GM18873 (cell line): ENCODE measurements around the gene APBB3.
A peak's percentile ranks its signal among the peaks of the same experiment; 100 is the strongest.

Source experiments
- ATAC-seq: cut with Tn5 transposase; IDR thresholded peaks from one replicate; pipeline ENCODE4 v1.9.1; 2021; ENCODE audit warnings: mild to moderate bottlenecking, moderate library complexity, moderate number of reproducible peaks; ENCODE audit not compliant: unreplicated experiment, low FRiP score

Gene APBB3

DNA sequence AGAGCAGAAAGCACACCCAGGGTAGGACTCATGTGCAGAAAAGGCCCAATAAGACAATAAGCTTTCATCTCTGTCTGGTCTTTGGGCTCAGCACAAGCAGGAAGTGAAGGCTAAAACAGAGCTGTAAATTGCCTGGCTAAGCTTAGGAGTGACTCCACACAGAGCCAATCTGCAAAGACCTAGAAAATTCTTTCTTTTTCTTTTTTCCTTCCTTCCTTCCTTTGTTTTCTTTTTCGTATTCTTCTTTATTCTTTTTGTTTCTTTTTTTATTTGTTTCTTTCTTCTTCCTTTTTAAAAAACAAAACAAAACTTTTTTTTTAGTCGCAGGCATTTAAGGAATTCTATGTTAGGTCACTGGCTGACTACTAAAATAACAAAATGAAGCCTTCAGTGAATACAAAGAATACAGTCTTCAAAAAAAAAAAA, 12.4 kb upstream of the APBB3 start:
- ATAC-seq: no peak

DNA sequence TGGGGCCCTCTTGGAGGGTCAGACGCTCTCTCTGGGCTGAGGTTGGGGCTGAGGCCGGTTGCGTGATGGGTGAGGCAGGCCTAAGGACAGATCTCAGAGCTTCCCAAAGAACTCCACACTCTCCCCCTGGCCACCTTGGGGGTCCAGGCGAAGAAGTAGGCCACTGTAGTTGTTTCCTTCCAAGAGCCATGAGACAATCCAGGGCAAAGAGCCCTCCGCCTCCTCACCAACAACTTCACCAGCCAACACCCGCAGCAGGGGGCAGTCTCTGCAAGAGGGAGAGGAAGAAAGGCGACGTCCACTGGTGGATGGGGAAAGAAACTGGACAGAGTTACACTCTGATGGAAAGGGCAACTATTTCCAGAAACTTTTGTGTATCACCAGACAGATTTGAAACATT, 10.9 kb upstream of the APBB3 start:
- ATAC-seq: no peak

DNA sequence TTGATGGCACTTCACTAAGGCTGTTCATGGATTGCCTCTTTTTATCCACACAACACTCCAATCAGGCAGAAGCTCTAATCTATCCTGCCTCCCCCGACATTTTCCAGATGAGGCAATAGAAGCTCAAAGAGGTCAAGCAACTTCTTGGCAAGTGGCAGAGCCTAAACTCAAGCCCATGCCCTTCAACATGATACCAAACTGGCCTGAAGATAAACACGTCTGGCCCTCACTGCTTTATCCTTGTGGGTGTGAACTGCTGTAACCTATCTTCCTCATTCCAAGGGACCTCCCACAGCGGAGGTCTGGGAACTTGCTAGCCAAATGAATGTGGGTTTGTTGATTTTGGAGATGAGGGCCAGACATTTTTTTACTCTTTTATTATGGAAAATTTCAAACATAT, 9.8 kb upstream of the APBB3 start:
- no peak for ATAC-seq

DNA sequence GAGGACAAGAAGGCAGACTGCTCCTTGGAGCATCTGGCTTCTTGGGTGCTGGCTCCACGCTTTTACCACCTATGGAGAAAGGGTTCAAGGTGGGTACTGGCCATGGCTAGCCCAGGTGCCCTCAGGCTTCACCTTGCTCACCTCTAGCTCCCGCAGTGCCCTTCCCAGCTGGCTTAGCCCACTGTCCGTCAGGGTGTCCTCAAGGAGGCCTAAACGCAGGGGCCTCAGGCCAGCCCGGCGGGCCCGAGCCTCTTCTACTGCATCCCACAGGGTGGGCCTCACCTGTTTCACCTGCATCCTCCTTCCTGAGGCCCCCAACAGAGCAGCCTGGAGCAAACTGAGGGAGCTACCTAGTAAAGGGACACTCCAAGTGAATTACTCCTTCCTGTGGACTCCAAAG, 9.3 kb upstream of the APBB3 start:
- no peak for ATAC-seq

DNA sequence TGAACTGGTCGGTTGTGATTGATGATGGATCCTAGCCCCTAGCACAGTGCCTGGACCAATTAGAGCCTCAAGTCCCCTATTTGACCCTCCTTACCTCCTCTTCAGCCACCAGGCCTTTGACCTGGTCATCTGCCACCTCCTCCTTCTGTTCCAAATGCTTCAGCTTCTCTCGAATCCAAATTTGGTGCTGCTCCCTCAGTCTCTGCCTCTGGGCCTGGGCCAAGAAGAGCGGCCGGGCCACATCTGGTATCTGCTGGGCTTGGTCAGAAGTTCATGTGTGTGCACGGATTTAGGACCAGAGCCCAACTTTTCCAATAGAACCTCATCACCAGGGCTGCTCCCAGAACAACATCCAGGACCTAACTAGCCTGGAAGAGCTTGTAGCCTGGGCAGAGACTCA, 6.7 kb upstream of the APBB3 start:
- ATAC-seq: no peak

DNA sequence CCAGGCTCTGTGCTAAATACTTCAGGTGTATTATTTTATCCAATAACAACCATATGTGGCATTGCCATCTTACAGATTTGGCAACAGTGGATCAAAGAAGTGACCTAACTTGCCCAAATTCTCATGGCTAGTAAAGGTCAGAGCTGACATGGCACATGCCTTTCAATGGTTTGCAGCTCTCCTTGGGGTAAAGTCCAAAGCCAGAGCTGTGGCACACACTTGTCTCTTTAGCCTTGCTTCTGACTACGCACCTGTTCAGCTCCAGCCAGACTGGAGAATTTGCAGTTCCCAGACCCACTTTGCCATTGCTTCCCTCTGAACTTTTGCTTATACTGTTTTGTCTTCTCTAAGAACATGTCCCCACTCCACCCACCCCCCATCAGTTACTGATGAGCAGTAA, 6.1 kb upstream of the APBB3 start:
- no peak for ATAC-seq

DNA sequence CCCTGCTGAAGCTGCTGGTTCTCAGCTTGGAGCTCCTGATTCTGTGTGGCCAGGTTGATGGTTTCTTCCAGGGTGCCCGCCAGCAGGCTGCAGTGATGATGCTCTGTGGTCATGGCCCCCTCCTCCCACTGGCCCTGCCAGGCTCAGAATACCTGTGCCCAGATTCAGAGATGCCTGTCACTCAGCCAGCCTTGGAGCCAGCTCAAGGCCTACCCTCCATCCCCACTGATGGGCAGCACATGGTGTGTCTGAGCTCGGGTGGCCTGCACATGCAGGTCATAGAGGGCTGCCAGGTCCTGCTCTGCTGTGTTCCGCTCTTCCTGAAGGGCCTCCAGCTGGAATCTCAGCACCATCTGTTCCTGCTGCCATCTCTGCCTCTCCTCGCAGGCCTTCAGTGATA, 5.7 kb upstream of the APBB3 start:
- no peak for ATAC-seq

DNA sequence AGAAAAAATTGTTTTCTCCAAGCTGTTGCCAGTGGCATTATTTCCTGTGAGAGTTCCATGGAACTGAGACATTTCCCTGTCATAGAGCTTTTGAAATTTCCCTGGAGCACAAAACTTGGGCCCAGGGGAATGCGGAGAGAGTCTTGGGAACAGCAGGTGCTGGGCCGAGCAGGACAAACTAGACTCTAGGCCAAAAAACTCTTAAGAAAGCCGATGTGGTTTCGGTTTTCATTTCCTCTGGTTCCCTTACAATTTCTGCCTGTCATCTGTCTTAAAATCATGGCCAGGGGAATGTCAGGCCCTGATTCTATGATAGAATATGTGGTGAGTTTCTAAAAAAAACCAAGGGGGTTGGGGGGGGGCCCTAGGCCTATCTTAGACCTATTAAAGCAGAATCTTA, 4.8 kb upstream of the APBB3 start:
- ATAC-seq: no peak

DNA sequence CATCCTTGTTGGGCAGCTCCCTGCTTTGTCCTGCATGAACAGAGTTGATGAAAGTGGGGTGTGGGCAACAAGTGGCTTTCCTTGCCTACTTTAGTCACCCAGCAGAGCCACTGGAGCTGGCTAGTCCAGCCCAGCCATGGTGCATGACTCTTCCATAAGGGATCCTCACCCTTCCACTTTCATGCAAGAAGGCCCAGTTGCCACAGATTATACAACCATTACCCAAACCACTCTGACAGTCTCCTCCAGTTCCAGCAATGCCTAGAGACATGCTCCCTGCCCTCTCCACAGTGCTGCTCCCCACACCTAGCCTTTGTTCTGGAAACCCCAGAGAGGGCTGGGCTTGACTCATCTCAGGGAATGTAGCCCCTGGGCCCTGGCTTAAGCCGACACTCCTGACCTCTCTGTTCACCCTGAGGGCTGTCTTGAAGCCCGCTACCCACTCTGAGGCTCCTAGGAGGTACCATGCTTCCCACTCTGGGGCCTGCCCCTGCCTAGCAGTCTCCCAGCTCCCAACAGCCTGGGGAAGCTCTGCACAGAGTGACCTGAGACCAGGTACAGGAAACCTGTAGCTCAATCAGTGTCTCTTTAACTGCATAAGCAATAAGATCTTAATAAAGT, 4.2 kb upstream of the APBB3 start:
- ATAC-seq: no peak

DNA sequence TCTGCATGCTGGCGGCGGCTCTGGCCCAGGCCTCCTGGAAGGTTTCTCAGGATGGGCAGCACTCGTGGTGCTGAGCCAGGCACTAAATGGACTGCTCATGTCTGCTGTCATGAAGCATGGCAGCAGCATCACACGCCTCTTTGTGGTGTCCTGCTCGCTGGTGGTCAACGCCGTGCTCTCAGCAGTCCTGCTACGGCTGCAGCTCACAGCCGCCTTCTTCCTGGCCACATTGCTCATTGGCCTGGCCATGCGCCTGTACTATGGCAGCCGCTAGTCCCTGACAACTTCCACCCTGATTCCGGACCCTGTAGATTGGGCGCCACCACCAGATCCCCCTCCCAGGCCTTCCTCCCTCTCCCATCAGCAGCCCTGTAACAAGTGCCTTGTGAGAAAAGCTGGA, 3.5 kb upstream of the APBB3 start:
- no peak for ATAC-seq

DNA sequence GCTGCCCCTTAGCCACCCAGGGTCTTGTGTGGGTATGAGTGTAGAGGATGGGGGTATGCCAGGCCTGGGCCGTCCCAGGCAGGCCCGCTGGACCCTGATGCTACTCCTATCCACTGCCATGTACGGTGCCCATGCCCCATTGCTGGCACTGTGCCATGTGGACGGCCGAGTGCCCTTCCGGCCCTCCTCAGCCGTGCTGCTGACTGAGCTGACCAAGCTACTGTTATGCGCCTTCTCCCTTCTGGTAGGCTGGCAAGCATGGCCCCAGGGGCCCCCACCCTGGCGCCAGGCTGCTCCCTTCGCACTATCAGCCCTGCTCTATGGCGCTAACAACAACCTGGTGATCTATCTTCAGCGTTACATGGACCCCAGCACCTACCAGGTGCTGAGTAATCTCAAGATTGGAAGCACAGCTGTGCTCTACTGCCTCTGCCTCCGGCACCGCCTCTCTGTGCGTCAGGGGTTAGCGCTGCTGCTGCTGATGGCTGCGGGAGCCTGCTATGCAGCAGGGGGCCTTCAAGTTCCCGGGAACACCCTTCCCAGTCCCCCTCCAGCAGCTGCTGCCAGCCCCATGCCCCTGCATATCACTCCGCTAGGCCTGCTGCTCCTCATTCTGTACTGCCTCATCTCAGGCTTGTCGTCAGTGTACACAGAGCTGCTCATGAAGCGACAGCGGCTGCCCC, 2.9 kb upstream of the APBB3 start:
- no peak for ATAC-seq

DNA sequence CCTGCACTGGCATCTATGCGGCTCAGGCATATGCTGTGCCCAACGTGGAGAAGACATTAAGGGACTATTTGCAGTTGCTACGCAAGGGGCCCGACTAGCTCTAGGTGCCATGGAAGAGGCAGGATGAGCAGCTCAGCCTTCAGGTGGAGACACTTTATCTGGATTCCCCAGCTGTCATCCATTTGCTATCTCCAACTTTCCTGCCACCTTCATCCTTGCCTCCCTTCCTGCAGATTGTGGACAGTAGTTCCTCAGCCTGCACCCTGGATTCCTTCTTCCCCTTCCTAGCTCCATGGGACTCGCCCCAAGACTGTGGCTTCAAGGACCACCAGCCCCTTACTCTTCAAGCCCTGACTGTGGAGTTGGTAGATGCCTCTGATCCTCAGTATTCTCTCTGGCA, 2.3 kb upstream of the APBB3 start:
- no peak for ATAC-seq

DNA sequence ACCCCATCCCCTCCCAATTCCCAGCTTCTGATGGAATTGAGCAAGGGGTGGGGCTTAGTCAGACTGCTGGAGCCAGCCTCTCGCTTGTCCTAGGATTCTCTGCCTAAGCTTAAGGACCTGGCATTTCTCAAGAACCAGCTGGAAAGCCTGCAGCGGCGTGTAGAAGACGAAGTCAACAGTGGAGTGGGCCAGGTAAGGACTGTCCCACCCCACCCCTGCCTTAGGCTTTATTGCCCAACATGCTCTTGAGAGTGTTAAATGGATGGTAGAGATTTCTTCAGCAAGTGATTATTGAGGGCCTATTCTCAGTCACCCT, 1.3 kb upstream of the APBB3 start:
- no peak for ATAC-seq

DNA sequence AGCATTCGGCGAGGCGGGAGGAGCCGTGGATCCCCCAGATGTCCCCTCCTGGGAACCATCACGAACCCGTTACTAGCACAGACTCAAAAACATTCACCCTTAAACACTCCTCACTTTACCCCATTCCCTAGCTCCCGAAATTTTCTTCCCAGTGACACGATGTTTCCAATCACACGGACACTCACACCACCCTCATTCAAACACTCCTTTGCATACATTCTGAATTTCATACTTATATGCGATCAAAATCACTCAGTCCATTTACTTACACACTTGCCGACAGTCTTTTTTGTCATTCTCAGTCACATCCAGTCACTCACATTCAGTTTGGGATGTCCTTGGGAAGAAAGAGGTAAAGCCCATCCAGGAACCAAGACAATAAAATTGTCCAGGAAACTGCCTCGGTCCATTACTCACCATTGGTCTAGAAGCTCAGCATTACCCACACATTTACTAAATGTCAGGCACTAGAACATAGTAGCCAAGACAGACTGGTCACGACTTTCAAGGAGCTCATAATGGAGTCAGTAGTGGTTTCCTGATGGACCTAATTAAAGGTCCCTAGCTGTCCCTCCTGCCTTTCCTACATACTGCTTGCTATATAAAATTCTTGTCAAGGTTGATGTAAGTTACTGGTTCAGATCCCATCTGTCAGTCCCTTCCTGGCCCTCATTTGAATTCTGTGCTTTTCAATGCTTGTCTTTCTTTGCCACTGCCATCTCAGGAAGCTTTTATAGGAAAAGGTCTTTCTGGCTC, 804 bp upstream of the APBB3 start:
- no peak for ATAC-seq

DNA sequence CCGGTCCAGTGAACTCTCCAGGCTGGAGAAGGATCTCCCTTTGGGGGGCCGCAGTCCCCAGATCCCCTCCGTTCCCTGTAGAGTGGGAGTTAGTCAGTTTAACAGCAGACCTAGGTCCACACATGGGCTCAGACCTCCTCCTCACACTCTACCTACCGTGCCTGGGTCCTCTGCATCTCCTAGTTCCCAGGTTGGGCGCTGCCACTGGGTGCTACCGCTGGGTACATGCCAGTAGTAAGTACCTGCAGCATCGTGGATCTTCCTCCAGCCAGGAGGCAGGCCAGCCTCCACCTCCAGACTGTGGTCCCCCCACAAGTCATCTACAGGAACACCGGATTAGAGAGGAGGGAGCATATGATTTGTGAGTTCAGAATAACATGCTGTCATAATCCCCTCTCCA, 802 bp downstream of the APBB3 start:
- no peak for ATAC-seq

DNA sequence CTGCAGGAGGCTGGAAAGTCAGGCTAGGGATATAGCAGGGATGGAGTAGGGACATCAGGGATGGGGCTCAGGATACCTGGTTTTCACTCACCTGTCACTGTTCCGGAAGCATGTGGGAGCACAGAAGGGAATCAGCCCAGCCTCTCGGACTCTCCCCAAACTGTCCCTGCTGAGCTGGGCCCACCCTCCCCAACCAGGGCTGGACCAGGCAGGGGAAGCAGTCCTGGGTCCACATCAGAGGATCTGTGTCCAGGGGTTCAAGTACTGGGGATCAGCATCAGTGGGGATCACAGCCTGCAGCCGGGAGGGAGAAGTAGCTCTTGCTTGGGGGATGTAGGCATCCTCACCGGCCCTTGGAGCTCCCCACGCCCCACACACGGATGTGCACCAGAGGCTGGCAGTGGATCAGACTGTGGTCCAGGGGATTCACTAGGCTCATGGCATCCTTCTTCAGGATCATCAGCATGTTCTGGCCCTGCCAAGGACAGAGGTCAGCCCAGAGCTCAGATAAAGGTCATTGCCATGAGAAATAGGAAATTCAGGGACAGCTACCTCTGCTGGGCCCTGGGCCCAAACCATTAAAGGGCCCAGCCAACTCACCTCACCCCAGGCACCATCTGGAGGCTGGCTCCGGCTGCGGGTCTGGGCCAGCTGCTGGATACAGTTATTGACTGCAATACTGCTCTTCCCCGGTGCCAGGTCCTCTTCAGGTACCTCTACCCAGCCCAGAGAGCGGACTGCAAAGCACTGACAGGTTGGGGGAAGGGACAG, 2.5 kb downstream of the APBB3 start:
- ATAC-seq: no peak

DNA sequence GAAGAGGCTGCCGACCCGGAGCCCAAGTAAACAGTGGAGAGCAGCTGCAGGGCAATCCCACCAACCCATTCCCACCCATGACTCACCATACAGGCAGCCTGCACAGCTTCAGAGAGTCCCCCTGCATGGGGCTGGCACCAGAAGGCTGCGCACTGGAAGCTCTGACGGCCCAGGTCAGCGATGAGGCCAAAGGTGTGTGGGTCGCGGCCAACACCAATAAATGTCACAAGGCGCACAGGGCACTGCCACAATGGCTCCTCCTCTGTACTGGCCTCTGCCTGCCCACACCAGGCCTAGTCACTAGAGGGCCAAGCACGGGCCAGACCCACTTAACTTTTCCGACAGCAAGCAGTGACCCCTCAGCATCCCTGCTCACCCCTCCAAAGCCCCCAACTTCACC, 4.2 kb downstream of the APBB3 start:
- no peak for ATAC-seq

DNA sequence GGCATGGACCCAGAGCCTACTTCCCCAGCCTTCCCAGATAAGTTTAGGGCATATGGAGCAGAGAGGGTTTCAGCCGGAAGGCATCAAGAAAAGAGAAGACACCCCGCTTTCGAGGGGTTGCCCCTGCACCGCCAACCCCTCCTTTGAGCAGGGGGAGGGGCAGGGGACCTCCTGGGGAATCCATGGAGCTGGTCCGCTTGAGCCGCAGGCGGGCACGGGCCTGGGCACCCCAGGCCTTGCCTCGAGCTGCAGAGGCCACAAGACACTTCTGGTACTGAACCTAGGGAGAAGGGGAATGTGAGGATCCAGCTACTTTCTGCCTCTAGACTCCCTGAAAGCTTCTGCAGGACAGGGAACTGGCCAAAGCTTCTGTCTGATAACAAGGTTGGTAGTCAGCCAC, 5.9 kb downstream of the APBB3 start:
- ATAC-seq: no peak

DNA sequence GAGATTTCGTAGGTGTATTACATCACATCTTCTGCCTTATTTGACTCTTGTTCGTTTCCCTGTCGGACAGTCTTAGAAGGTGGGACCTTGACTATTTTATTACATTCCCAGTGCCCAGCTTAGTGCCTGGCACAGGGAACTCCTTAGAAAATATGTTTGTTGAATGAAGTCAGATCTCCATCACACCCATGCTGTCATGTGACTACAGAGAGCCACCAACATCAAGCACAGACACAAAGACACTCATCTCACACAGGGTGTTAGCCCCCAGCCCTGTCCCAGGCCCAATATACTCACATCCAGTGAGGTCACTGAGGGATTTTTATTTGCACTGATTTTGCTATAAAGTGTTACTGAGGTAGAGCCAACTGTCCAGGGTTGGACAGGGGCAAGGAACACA, 6.4 kb downstream of the APBB3 start:
- ATAC-seq: no peak

DNA sequence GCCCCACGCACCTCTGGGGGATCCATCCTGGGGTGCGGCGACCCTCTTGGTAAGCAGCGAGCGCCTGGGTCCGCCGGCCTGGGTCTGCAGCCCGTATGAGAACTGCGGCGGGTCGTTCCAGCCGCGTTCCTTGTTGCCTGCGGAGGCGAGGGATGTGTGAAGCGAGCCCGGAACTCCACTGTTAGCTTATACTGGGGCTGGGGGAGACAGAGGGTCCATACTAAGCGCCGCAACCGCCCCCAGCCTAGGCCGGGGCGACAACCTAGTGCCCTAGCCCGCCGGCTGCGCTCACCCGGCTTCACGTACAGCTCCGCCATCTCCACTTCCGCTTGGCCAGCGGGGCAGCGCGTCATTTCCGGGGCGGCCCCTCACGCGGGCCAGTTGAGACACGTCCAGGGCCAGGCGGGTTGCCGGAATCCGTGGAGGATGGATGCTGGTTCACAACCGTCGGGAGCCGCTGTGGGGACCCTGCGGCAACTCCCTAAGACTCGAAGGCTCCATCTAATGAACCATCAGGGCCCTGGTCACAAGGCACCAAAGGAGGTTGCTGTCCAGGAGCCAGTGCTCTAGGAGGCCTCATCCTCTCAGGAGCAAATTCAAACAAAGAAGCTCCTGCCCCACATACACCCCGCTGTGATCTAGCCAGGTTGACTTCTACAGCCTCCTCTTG, 7.1 kb downstream of the APBB3 start, which contains the start of gene SRA1:
Gene SRA1, minus strand, starts transcription at position 338 of the 670 bp plus-strand sequence. Its CDS starts 21 bp downstream, at position 317.
- ATAC-seq: peak; percentile 92

DNA sequence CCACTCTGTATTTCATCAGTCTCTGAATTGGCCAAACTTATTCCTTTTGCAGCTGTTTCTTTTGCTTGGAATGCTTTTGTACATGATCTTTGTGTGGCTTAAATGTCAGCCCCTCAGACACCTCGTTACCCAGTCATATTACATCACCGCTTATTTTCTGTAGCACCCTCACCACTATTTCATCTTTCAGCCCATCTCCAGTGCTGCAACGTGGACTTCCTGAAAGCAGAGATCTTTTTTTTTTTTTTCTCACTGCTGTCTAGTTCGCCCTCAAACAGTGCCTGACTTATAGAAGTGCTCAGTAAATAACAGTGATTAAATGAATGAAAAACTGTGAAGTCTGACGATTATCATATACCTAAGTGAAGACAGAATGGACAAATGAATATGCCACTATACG, 8.0 kb downstream of the APBB3 start:
- ATAC-seq: no peak
